Tibial nerve (tissue), 4 donors: Measurements from ENCODE around the gene OR2V1. TPM values are rescaled to one million over a fixed set of nuclear protein-coding genes. Genes with fewer than 3 reads are reported as not detected.
A peak's percentile ranks its signal among the peaks of the same experiment; 100 is the strongest.

Experiments used
- DNase-seq, 2 donors: peaks; one replicate each; pipeline ENCODE4 v3.0.0-alpha.2; 2019; ENCODE audit warnings: low spot score in 2 of 2
- H3K27ac ChIP-seq, 4 donors: fragments of 200-600 bp; sonication (generic) in 3 of 4; one replicate each; pipeline ENCODE4 v1.5.1; 2017 to 2019; ENCODE audit warnings: mild to moderate bottlenecking in 1 of 4
- H3K27me3 ChIP-seq, 2 donors: fragments of 200-600 bp; sonication (generic) in 1 of 2; one replicate each; pipeline versions ENCODE4 v1.5.1 to v1.6.0; 2017 to 2019
- H3K36me3 ChIP-seq, 3 donors: fragments of 200-600 bp; sonication (generic); one replicate each; pipeline ENCODE4 v1.5.1; 2018 to 2019
- H3K4me1 ChIP-seq, 4 donors: fragments of 200-600 bp; sonication (generic) in 3 of 4; one replicate each; pipeline ENCODE4 v1.5.1; 2017 to 2019
- H3K4me3 ChIP-seq, 4 donors: fragments of 200-600 bp; sonication (generic) in 3 of 4; one replicate each; pipeline ENCODE4 v1.5.1; 2017 to 2019; ENCODE audit warnings: mild to moderate bottlenecking in 1 of 4, moderate library complexity in 1 of 4
- H3K9me3 ChIP-seq, 4 donors: fragments of 200-600 bp; sonication (generic) in 3 of 4; one replicate each; pipeline ENCODE4 v1.5.1; 2017 to 2019
- CTCF ChIP-seq, 5 experiments: fragments of 200-600 bp in 3 of 5; fragments of 450-650 bp in 2 of 5; sonication (generic) in 3 of 5; IDR thresholded peaks; one replicate each; pipeline ENCODE4 v1.5.1; 2016 to 2019; ENCODE audit warnings: antibody characterized with exemption in 5 of 5, mild to moderate bottlenecking in 3 of 5, moderate library complexity in 2 of 5
- EP300 ChIP-seq, 2 donors: sonication (generic); formaldehyde crosslinking; IDR thresholded peaks; one replicate each; pipeline ENCODE4 v1.6.1; 2017; ENCODE audit warnings: antibody characterized with exemption in 2 of 2, mild to moderate bottlenecking in 1 of 2
- POLR2A ChIP-seq, 2 donors: fragments of 450-650 bp; IDR thresholded peaks; one replicate each; pipeline ENCODE4 v1.6.1; 2017; ENCODE audit warnings: antibody characterized with exemption in 2 of 2, mild to moderate bottlenecking in 2 of 2, moderate library complexity in 2 of 2
- WGBS, 2 donors: methylation state at CpG; one replicate each; pipeline ENCODE4 v1.1.5; 2018; 5-methylcytosine and 5-hydroxymethylcytosine counted together
- total RNA-seq, 4 donors: library from RNA; depleted of rRNA; stranded (reverse); fragments of >200 nt; gene quantifications; one replicate each; pipeline ENCODE4 v1.1.0, GENCODE V29; 2016

The OR2V1 gene
- total RNA-seq, 4 donors from 2014 or later: not detected

- 43 to 49% methylated on average over 5 of the region's 5 CpGs for WGBS, 2 donors
- Histone ChIP-seq H3K4me1 (no peaks in the 10 kb centered on the region), H3K4me3 (no peak overlapping the region), H3K36me3 (no peaks in the 10 kb centered on the region), H3K9me3 (peaks cover 0 to 12% (median 0%) of the 10 kb centered on the region in 4 donors), H3K27ac (no peak overlapping the region), H3K27me3 (no peaks in the 10 kb centered on the region)
- no peak for DNase-seq
- TF ChIP-seq CTCF (IDR thresholded peaks at IDR 0.05): no peak
- TF ChIP-seq EP300 (IDR thresholded peaks at IDR 0.05): no peak
- no peak for TF ChIP-seq POLR2A (IDR thresholded peaks at IDR 0.05)
These were observed 7.3 kb upstream of the OR2V1 start for GRCh38 chr5:181138258-181138657.

GRCh38 chr5:181136361-181136955, 5.5 kb upstream of the OR2V1 start:
- no peaks in the 10 kb centered on the region for H3K27me3 ChIP-seq
- peaks cover 0 to 12% (median 0%) of the 10 kb centered on the region in 4 donors for H3K9me3 ChIP-seq
- no peak overlapping the region for H3K4me3 ChIP-seq
- TF ChIP-seq EP300 (IDR thresholded peaks at IDR 0.05): no peak
- no peak for TF ChIP-seq CTCF (IDR thresholded peaks at IDR 0.05)
- no peak for TF ChIP-seq POLR2A (IDR thresholded peaks at IDR 0.05)
- no peak for DNase-seq
- WGBS, 2 donors: 85 to 88% methylated on average over 4 of the region's 4 CpGs
- H3K4me1 ChIP-seq: no peaks in the 10 kb centered on the region
- no peaks in the 10 kb centered on the region for H3K36me3 ChIP-seq
- H3K27ac ChIP-seq: no peak overlapping the region

GRCh38 chr5:181134259-181134658, 3.3 kb upstream of the OR2V1 start:
- Histone ChIP-seq H3K27ac (no peak overlapping the region), H3K27me3 (no peaks in the 10 kb centered on the region), H3K9me3 (peaks cover 0 to 12% (median 0%) of the 10 kb centered on the region in 4 donors), H3K4me1 (no peaks in the 10 kb centered on the region), H3K36me3 (no peaks in the 10 kb centered on the region), H3K4me3 (no peak overlapping the region)
- 86 to 87% methylated on average over 6 of the region's 6 CpGs for WGBS, 2 donors
- no peak for DNase-seq
- TF ChIP-seq EP300 (IDR thresholded peaks at IDR 0.05): no peak
- no peak for TF ChIP-seq POLR2A (IDR thresholded peaks at IDR 0.05)
- no peak for TF ChIP-seq CTCF (IDR thresholded peaks at IDR 0.05)

GRCh38 chr5:181133610-181134231, 2.8 kb upstream of the OR2V1 start:
- TF ChIP-seq EP300 (IDR thresholded peaks at IDR 0.05) (no peak), CTCF (IDR thresholded peaks at IDR 0.05) (no peak), POLR2A (IDR thresholded peaks at IDR 0.05) (no peak)
- WGBS, 2 donors: 58 to 64% methylated on average over 10 of the region's 10 CpGs
- Histone ChIP-seq H3K36me3 (no peaks in the 10 kb centered on the region), H3K27me3 (no peaks in the 10 kb centered on the region), H3K27ac (no peak overlapping the region), H3K9me3 (peaks cover 0 to 12% (median 0%) of the 10 kb centered on the region in 4 donors), H3K4me3 (no peak overlapping the region), H3K4me1 (no peaks in the 10 kb centered on the region)
- peak; percentile 55 to 61 for DNase-seq

- 87 to 90% methylated on average over 3 of the region's 3 CpGs for WGBS, 2 donors
- Histone ChIP-seq H3K27me3 (peaks cover 0 to 2% of the 10 kb centered on the region in 2 donors), H3K36me3 (no peaks in the 10 kb centered on the region), H3K27ac (no peak overlapping the region), H3K4me3 (no peak overlapping the region), H3K4me1 (no peaks in the 10 kb centered on the region), H3K9me3 (peaks cover 0 to 12% (median 0%) of the 10 kb centered on the region in 4 donors)
- DNase-seq: no peak
- TF ChIP-seq EP300 (IDR thresholded peaks at IDR 0.05) (no peak), CTCF (IDR thresholded peaks at IDR 0.05) (no peak), POLR2A (IDR thresholded peaks at IDR 0.05) (no peak)
These were observed 2.1 kb upstream of the OR2V1 start for GRCh38 chr5:181133083-181133482.
